Measurements from ENCODE around the gene FIBP. TPM values are rescaled to one million over a fixed set of nuclear protein-coding genes. Genes with fewer than 3 reads are reported as not detected.

FIBP gene
- total and polyA plus RNA-seq, 2 of the 4 experiments (the other 2 are of a cell fraction): 141 to 182 TPM

- BruUV-seq (replicated peaks): no TSS peak
- dilution Hi-C loops (cut with HindIII; ENCODE audit: low sequenced_read_pairs, unreplicated experiment): no loop called here
- H3K4me2 ChIP-seq (ENCODE audit: low read depth, low read length): no peak overlapping the region
- ATAC-seq (ENCODE audit: low read depth) (no peak), DNase-seq (no peak)
- no peak overlapping the region for H2BK15ac ChIP-seq (ENCODE audit: low read depth, low read length)
- H4K5ac ChIP-seq (ENCODE audit: low read depth, low read length): no peak overlapping the region
- peaks cover 12 to 43% of the 10 kb centered on the region in 2 experiments for H3K79me1 ChIP-seq (ENCODE audit: low read depth in 1 of 2, low read length in 2 of 2)
- no peak overlapping the region for H3K56ac ChIP-seq (ENCODE audit: extremely low read depth, insufficient read depth, low read length)
- no peak overlapping the region for H4K91ac ChIP-seq (ENCODE audit: insufficient read depth, low read depth, low read length)
- no peak overlapping the region for H3K14ac ChIP-seq (replicated peaks; ENCODE audit: low read depth, low read length)
- no peak overlapping the region for H3K18ac ChIP-seq (ENCODE audit: low read depth, low read length)
- H3K23ac ChIP-seq (ENCODE audit: low read depth, low read length): no peak overlapping the region
- no peak for TF ChIP-seq MXI1 (IDR thresholded peaks at IDR 0.05; ENCODE audit: borderline replicate concordance, low read depth, low read length)
- no peak for TF ChIP-seq USF2 (IDR thresholded peaks at IDR 0.05; ENCODE audit: low read depth, low read length)
- no peak for TF ChIP-seq NFE2L2 (IDR thresholded peaks at IDR 0.05; ENCODE audit: low read depth, low read length)
- no peak for TF ChIP-seq RAD21 (IDR thresholded peaks at IDR 0.05; ENCODE audit: low read length)
- no peak for TF ChIP-seq RFX5 (IDR thresholded peaks at IDR 0.05; ENCODE audit: low read depth, low read length)
- TF ChIP-seq POLR2A (IDR thresholded peaks at IDR 0.05; ENCODE audit: low read depth, low read length): no peak
- TF ChIP-seq CHD1 (IDR thresholded peaks at IDR 0.05; ENCODE audit: low read depth, low read length): no peak
- no peak for TF ChIP-seq BHLHE40 (IDR thresholded peaks at IDR 0.05; ENCODE audit: low read depth, low read length)
- no peak for TF ChIP-seq MAFK (IDR thresholded peaks at IDR 0.05; ENCODE audit: low read depth, low read length)
- TF ChIP-seq FOS (IDR thresholded peaks at IDR 0.05; ENCODE audit: low read depth, low read length): no peak
- no peak for TF ChIP-seq CTCF (conservative IDR thresholded peaks at IDR 0.05; ENCODE audit: low read depth, low read length)
- no peak for TF ChIP-seq ELK1 (IDR thresholded peaks at IDR 0.05; ENCODE audit: borderline replicate concordance, low read depth, low read length)
- no peak for TF ChIP-seq CEBPB (IDR thresholded peaks at IDR 0.05; ENCODE audit: low read depth, low read length)
- TF ChIP-seq MAZ (IDR thresholded peaks at IDR 0.05; ENCODE audit: borderline replicate concordance, low read depth, low read length): no peak
- no peak overlapping the region for H2BK5ac ChIP-seq (ENCODE audit: low read depth, low read length, poor library complexity, severe bottlenecking)
- intact Hi-C loops (cut with micrococcal nuclease): no loop called here
- H3K4ac ChIP-seq (ENCODE audit: low read depth, low read length): no peak overlapping the region
- no peak overlapping the region for H2AK9ac ChIP-seq (replicated peaks; ENCODE audit: low read depth, low read length, poor library complexity)
- peaks cover 40% of the 10 kb centered on the region for H3K36me3 ChIP-seq (ENCODE audit: control insufficient read depth, insufficient read depth, low read length)
- H3K27me3 ChIP-seq (ENCODE audit: control insufficient read depth, insufficient read depth, low read length): no peaks in the 10 kb centered on the region
- no peak overlapping the region for H2BK20ac ChIP-seq (ENCODE audit: low read depth, low read length)
- in situ Hi-C loops (cut with MboI; ENCODE audit: low sequenced_read_pairs): no loop called here
- H4K8ac ChIP-seq (ENCODE audit: low read depth in 2 of 2, low read length in 2 of 2): no peak overlapping the region
- H3K4me3 ChIP-seq (ENCODE audit: insufficient read depth, low read depth, low read length): no peak overlapping the region
- H3K4me1 ChIP-seq (ENCODE audit: control insufficient read depth, insufficient read depth, low read length): peaks cover 20% of the 10 kb centered on the region
- no peak overlapping the region for H2BK120ac ChIP-seq (ENCODE audit: low read depth, low read length)
- H4K20me1 ChIP-seq (ENCODE audit: insufficient read depth, low read length): peaks cover 11% of the 10 kb centered on the region
- H3K9ac ChIP-seq (ENCODE audit: low read depth, low read length): no peak overlapping the region
- no peak overlapping the region for H2AK5ac ChIP-seq (ENCODE audit: low read depth, low read length)
- 93% methylated on average over 3 of the region's 10 CpGs; no CpG with 5 or more reads in 1 of the 2 experiments for WGBS, 2 experiments (ENCODE audit: extremely low coverage in 2 of 2, insufficient read length in 1 of 2)
- H3K9me1 ChIP-seq (ENCODE audit: insufficient read depth, low read length): peaks cover 10% of the 10 kb centered on the region; the same call in 1 of the 2 replicates
- H3K9me3 ChIP-seq (ENCODE audit: control insufficient read depth, insufficient read depth, low read length): no peaks in the 10 kb centered on the region
- no peak overlapping the region for H3K27ac ChIP-seq (ENCODE audit: insufficient read depth, low read length)
- CTCF ChIA-PET: no interaction called here
- POLR2A ChIA-PET (ENCODE audit: unreplicated experiment): interaction anchor here (1.1 kb wide), 1 partner anchor 31 kb away, joined by 3 read pairs; no protein-coding TSS in a partner anchor
- H2AFZ ChIP-seq (replicated peaks; ENCODE audit: low read length, poor library complexity): no peak overlapping the region
Measured at GRCh38 chr11:65921876-65922275, 33.6 kb upstream of the FIBP start.
